Ammon's horn (tissue), 1 donor: ENCODE data around the gene GIMAP5.

ENCODE experiments used
- DNase-seq: peaks from one replicate; pipeline ENCODE4 v3.0.0-alpha.2; 2016; ENCODE audit warnings: low spot score

GIMAP5 gene

DNA sequence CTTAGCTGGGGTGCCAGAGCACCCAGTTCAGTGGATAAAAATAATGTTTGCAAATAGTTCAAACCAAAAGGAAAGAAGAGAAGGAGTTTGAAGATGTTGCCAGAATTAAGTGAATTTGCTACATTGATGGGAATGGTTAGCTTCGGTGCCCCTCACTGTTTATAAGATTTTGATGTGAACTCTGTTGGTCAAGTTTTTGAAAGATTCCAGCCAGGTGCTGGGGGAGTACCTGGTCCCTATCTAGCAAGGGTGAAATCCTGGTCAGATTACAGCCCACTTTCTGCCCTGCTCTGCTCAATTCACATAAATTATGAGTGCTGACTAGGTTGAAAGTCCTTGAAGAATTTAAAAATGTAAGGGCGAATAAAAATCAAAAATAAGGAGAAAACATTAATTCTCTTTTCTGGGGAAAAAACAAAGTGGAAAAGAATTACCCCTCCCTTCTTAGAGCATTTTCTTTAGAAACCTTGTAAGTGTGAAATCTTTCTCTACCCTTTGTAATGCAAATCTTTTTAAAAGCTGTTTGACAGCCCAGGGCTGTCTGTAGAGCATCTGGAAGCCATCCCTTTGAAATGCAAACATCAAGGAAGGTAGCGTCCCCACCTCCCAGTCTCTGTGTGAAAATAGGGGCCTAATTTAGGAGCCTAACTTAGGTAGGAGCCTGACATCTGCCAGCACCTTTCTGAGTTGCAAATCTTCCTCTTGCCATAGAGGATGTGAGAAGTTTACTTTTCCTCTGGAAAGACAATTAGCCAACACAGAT is 1.4 kb upstream of the GIMAP5 start:
- DNase-seq: no peak

DNA sequence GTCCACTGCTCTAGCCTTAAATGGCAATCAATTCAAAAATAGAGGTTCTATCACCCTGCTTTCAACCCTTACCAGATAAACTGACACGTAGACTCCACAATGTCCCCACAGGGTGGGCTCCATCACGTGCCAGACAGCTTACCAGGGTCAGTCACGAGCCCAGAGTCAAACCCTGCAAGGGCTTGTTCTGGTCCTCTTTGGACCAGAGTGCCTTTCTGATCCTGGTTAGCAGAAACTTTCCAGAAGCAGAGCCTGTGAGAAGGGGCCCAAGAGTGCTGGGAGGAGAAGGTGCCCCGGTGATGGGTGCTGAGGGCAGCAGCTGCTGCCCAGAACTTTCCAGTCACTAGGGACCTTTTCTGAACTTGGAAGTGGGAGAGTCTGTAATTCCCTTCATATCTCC is 354 bp upstream of the GIMAP5 start:
- no peak for DNase-seq

DNA sequence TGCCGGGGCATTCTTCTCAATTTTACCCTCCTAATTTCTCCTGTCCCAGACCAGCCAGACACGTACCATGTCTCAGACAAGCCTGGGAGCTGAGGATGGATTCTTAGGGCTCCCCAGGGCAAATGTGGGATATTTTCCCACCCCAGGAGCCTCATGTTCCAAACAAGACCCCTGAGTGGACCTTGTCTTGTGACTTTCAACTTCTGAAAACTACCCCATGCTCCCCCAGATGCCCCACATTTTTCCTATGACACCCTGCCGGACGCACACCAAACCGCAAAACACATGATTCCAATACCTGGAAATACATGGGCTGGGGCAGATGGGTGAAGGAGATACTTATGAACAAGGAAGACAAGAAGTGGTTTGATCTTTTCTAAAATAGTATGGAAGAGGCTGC is 874 bp downstream of the GIMAP5 start:
- DNase-seq: no peak

- no peak for DNase-seq
Measured at GRCh38 chr7:150738591-150739001, 1.4 kb downstream of the GIMAP5 start.

- DNase-seq: no peak
Measured at GRCh38 chr7:150739033-150739432, 1.8 kb downstream of the GIMAP5 start.

- DNase-seq: no peak
Measured at GRCh38 chr7:150740053-150740452, 2.8 kb downstream of the GIMAP5 start.

DNA sequence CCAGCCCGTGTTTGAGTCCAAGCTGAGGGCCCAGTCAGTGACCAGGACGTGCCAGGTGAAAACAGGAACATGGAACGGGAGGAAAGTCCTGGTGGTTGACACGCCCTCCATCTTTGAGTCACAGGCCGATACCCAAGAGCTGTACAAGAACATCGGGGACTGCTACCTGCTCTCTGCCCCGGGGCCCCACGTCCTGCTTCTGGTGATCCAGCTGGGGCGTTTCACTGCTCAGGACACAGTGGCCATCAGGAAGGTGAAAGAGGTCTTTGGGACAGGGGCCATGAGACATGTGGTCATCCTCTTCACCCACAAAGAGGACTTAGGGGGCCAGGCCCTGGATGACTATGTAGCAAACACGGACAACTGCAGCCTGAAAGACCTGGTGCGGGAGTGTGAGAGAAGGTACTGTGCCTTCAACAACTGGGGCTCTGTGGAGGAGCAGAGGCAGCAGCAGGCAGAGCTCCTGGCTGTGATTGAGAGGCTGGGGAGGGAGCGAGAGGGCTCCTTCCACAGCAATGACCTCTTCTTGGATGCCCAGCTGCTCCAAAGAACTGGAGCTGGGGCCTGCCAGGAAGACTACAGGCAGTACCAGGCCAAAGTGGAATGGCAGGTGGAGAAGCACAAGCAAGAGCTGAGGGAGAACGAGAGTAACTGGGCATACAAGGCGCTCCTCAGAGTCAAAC is 5.2 kb downstream of the GIMAP5 start:
- no peak for DNase-seq

DNA sequence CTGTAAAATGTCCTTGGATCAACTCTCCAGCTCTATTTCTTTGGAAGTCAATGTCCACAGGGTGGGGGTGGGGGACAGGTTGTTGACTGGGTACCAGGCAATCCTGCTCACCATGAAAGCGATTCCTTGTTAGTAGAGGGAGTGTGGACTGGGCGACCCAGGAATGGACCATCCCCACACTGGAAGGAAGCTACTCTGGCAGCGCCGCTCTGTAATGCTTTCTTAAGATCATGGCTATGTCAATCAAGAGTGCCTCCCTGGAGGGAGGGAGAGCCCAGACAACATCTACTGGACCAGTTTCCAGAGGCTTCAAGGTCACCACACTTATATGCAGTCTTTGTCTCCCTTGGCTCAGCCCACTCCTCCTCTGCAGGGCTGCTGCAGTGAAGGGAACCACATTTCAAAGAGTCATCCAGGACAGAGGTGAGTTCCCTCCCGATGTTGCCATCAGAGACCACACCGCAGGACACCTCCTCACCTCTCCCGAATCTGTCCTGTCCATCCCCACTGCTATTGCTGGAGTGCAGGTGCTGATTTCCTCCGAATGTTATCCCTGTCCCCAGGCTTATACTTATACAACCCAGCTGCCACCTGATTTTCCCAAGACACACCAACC is 6.9 kb downstream of the GIMAP5 start:
- DNase-seq: no peak

DNA sequence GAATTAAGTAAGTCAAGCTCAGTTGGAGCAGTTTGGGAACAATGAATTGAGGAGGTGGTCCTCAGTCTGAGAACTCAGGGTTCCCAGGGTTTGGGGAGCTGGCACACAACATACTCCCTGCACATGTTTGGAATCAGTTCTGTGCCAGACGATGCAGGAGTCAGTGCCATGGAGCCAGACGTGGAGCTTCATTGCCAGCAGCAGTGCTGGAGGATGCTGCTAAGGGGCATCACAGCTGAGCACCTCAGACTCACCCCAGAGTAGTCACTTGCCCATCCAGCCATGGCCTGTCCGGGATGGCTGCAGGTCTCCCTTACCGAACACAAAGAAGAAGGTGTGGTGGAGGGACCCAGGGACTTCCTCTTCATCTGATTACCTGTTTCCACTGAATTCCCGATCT is 7.9 kb downstream of the GIMAP5 start:
- no peak for DNase-seq

DNA sequence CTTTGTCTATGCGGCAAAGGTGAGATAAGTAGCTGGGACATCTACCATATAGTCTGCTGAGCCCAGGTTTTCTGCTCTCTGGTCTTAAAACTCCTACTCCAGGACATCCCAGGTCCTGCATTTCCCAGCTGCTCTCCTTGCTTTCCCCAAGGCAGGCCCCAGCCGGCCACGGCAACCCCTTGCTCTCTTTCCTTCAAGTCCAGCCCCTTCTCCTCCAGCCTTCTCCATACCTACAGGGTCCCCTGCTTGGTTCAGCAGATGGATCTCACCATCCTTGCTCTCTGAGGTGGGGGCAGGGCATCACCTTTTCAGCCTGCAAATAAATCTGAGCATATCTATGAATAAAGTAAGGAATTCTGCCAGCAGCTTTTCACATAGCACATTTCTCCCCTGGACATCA is 8.7 kb downstream of the GIMAP5 start:
- DNase-seq: no peak

GRCh38 chr7:150746921-150747320 is 9.7 kb downstream of the GIMAP5 start:
- no peak for DNase-seq

- no peak for DNase-seq
Measured at GRCh38 chr7:150748376-150748775, 11.2 kb downstream of the GIMAP5 start.

- DNase-seq: no peak
Measured at GRCh38 chr7:150751702-150752101, 14.5 kb downstream of the GIMAP5 start.

GRCh38 chr7:150753239-150753638 is 16.0 kb downstream of the GIMAP5 start:
- peak; percentile 47 for DNase-seq

DNA sequence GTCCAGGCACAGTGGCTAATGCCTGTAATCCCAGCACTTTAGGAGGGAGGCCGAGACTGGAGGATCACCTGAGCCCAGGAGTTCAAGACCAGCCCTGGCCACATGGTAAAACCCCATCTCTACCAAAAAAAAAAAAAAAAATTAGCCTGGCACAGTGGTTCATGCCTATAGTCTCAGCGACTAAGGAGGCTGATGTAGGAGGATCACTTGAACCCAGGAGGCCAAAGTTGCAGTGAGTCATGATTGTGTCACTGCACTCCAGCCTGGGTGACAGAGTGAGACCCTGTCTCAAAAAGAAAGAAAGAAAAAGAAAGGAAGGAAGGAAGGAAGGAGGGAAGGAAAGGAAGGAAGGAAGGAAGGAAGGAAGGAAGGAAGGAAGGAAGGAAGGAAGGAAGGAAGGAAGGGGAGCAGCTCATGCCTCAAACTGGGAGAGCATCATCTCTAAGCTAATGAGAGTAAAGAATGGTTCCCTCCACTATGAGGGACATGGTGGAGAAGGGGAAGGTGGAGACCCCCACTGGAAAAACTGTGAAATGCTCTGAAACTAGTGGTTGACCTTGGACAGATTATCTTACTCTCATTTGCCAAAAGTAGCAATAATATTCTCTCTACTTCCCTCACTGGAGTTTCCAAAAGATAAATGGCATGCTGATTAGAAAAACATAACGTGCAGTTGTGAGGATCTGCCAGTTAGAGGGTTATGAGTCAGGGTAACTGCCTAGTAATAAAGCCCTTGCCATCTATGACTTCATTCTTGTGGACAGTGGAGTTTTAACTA is 16.8 kb downstream of the GIMAP5 start:
- no peak for DNase-seq

GRCh38 chr7:150754951-150755350 is 17.7 kb downstream of the GIMAP5 start:
- no peak for DNase-seq

DNA sequence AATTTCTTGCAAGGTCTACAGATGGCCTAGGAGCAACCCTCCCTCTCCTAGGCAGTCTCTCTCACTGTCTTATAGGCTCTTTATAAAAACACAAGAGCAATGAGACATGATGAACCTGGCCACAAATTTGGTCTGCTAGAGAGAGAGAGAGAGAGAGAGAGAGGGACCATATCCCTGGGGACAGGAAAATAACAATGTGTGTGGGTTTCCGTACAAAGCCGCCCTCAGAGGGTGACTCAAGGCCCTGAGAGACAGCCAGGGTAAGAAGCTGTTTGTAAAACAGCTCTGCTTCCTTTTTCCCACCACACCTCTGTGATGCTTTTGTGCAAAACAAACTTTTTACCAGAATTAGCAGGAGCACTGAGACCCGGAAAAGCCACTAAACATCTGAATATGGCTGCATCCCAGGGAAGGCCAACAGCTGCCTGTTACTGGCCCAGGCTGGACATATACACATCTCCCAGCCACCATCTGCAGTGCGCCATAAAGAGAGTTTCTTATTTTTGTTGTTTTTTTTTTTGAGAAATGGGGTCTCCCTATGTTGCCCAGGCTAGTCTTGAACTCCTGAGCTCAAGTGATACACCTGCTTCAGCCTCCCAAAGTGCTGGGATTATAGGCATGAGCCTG is 18.4 kb downstream of the GIMAP5 start:
- no peak for DNase-seq

DNA sequence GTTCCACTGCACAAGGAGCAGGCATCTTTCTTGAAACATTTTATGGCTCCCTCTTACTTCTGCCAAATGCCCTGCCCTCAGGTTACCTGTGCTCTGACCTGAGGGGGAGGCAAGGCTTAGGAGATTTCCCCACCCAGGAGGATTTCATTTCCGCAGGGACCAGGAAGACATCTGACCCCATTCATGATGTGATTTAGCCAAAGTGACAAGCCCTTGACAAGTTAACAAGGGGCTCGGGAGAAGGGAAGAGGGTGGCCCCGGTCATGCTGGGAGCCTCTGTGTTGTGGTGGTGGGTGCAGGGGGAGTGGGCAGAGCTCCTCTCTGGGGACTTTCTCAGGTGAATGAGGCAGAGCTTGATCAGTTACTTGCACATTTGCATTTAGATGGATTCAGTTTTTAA is 18.9 kb downstream of the GIMAP5 start:
- DNase-seq: no peak

- peak; percentile 54 for DNase-seq
Measured at GRCh38 chr7:150756858-150757257, 19.6 kb downstream of the GIMAP5 start.

DNA sequence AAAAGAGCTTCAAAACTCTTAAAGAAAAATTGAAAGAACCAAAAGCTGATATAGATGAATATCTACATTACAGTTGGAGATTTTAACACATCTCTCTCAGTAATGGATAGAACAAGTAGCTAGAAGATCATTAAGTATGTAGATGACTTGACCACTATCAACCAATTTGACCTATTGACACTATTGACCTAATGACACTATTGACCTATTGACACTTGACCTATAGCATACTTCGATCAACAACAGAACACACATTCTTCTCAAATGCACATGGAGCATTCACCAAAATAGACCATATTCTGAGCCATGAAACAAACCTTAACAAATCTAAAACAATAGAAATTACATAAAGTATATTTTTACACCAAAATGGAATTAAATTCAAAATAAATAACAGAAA is 22.3 kb downstream of the GIMAP5 start:
- no peak for DNase-seq

- no peak for DNase-seq
Measured at GRCh38 chr7:150766334-150766709, 29.1 kb downstream of the GIMAP5 start.

GRCh38 chr7:150769768-150770167 is 32.5 kb downstream of the GIMAP5 start:
- no peak for DNase-seq
